NCI-H526 treated with DMSO at 0.1 percent for 48 hours (cell line): Measurements from ENCODE around the gene IL16.
"Not testable (repeated sequence)": the region's sequence is repeated elsewhere in the genome, so short reads cannot be mapped to it uniquely, and the experiment has no call there.

Experiments used
- DNase-seq: peaks from one replicate; lab custom pipeline; 2025; lab: John Stamatoyannopoulos, UW

The IL16 gene

GRCh38 chr15:81337713-81338157 lies 141.1 kb downstream of the IL16 start:
- no peak for DNase-seq

GRCh38 chr15:81338170-81339007 lies 141.7 kb downstream of the IL16 start:
- DNase-seq = no peak

GRCh38 chr15:81339321-81339720 lies 142.6 kb downstream of the IL16 start:
- no peak for DNase-seq

- no peak for DNase-seq
These were observed 143.2 kb downstream of the IL16 start for GRCh38 chr15:81339851-81340250.

GRCh38 chr15:81341351-81341750 lies 144.7 kb downstream of the IL16 start:
- no peak for DNase-seq

- no peak for DNase-seq
These were observed 146.7 kb downstream of the IL16 start for GRCh38 chr15:81343371-81343770.

- no peak for DNase-seq
These were observed 149.9 kb downstream of the IL16 start for GRCh38 chr15:81346611-81347010.

GRCh38 chr15:81347910-81348309 lies 151.2 kb downstream of the IL16 start:
- no peak for DNase-seq

- not testable (repeated sequence) for DNase-seq
These were observed 152.0 kb downstream of the IL16 start for GRCh38 chr15:81348691-81349090.

GRCh38 chr15:81349271-81349670 lies 152.6 kb downstream of the IL16 start:
- no peak for DNase-seq

- DNase-seq = no peak
These were observed 155.0 kb downstream of the IL16 start for GRCh38 chr15:81351651-81352050.

- DNase-seq = no peak
These were observed 159.6 kb downstream of the IL16 start for GRCh38 chr15:81356252-81356651.

- DNase-seq = no peak
These were observed 160.6 kb downstream of the IL16 start for GRCh38 chr15:81357180-81357686.

GRCh38 chr15:81358248-81358647 lies 161.6 kb downstream of the IL16 start:
- DNase-seq = no peak

- no peak for DNase-seq
These were observed 163.8 kb downstream of the IL16 start for GRCh38 chr15:81360491-81360890.

- no peak for DNase-seq
These were observed 165.2 kb downstream of the IL16 start for GRCh38 chr15:81361891-81362290.

GRCh38 chr15:81362790-81363189 lies 166.1 kb downstream of the IL16 start:
- no peak for DNase-seq

- no peak for DNase-seq
These were observed 166.6 kb downstream of the IL16 start for GRCh38 chr15:81363276-81363675.
